Activated naive CD4-positive, alpha-beta T cell treated with anti-CD3 and anti-CD28 coated beads, Interleukin-2, amount 50 U/mL, for 72 hours (primary cell): Measurements from ENCODE around the gene NUMB. TPM values are rescaled to one million over a fixed set of nuclear protein-coding genes. Genes with fewer than 3 reads are reported as not detected.

Experiments
- ATAC-seq, 2 donors: fragments of 150-1000 bp; cut with Tn5 transposase; 2 replicates each; pipeline ENCODE4 v1.10.0; 2021; ENCODE audit warnings: mild to moderate bottlenecking in 2 of 2, moderate library complexity in 2 of 2
- DNase-seq, 2 donors: peaks; one replicate each; pipeline ENCODE4 v3.0.0; 2021 to 2022; ENCODE audit warnings: low spot score in 2 of 2
- H3K27ac Mint-ChIP-seq, 2 donors: one replicate each; pipeline ENCODE4 v1.8.0; 2022; ENCODE audit warnings: mild to moderate bottlenecking in 2 of 2, mixed read lengths in 2 of 2
- H3K36me3 Mint-ChIP-seq, 2 donors: one replicate each; pipeline ENCODE4 v1.8.0; 2022; ENCODE audit warnings: mixed read lengths in 2 of 2
- H3K9me3 Mint-ChIP-seq, 2 donors: one replicate each; pipeline ENCODE4 v1.8.0; 2022; ENCODE audit warnings: mixed read lengths in 2 of 2
- total RNA-seq, 2 donors: library from RNA; stranded (reverse); gene quantifications; one replicate each; pipeline ENCODE4 v1.2.3, GENCODE V29; 2022

NUMB gene
- total RNA-seq, 2 donors from 2014 or later, result 34.8 to 41.4 TPM

GRCh38 chr14:73231981-73232851 is 226.1 kb downstream of the NUMB start:
- H3K36me3 Mint-ChIP-seq, result peaks cover 0 to 4% of the 10 kb centered on the region in 2 donors
- H3K27ac Mint-ChIP-seq, result no peak overlapping the region
- ATAC-seq (peak; percentile 29 to 45), DNase-seq (peak in 1 of 2 donors; percentile 52)
- H3K9me3 Mint-ChIP-seq, result no peaks in the 10 kb centered on the region

DNA sequence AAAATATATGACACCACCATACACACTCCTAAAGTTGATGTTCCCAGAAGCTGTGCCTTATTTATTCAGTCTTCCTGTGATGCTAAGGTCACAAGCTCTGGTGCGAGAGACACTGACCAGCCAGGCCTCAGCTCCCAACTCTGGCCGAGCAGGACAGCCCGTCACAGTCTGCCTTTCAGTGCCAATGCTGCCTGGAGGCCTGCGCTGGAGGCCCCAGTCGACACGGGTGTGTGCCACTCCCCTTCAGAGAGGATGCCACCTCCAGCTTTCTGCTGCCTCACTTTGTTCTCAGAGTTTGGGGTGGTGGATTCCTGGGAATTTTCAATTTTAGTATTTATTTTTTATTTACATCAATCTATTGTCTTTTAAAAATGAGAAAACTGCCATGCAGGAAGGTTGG is 228.3 kb downstream of the NUMB start:
- H3K27ac Mint-ChIP-seq, result no peak overlapping the region
- H3K36me3 Mint-ChIP-seq, result no peaks in the 10 kb centered on the region
- H3K9me3 Mint-ChIP-seq, result no peaks in the 10 kb centered on the region
- no peak for ATAC-seq
- no peak for DNase-seq

- H3K27ac Mint-ChIP-seq, result no peak overlapping the region
- no peaks in the 10 kb centered on the region for H3K36me3 Mint-ChIP-seq
- H3K9me3 Mint-ChIP-seq, result no peaks in the 10 kb centered on the region
- no peak for ATAC-seq
- no peak for DNase-seq
Measured at GRCh38 chr14:73227812-73228781, 230.2 kb downstream of the NUMB start.

- DNase-seq (no peak), ATAC-seq (no peak)
- Mint-ChIP-seq H3K27ac (no peak overlapping the region), H3K36me3 (no peaks in the 10 kb centered on the region), H3K9me3 (no peaks in the 10 kb centered on the region)
Measured at GRCh38 chr14:73225496-73225895, 232.8 kb downstream of the NUMB start.

Other genes with a start within 250 kb of the NUMB start
- 1 to 10 TPM in 1 of 2 donors, under 1 TPM in 1; 0.91 to 1.4 TPM for gene PAPLN, start 221.0 kb downstream of the NUMB start, total RNA-seq
- gene RIOX1, start 32.4 kb upstream of the NUMB start, total RNA-seq, result 10 to 100 TPM in 1 of 2 donors, 1 to 10 TPM in 1; 7.9 to 10.7 TPM
- 1 to 10 TPM in 1 of 2 donors, under 1 TPM in 1; 0.96 to 1.3 TPM for gene ACOT1, start 78.6 kb upstream of the NUMB start, total RNA-seq
- gene HEATR4, start 100.4 kb upstream of the NUMB start, total RNA-seq, result not detected
- 1 to 10 TPM; 5.3 to 7.9 TPM for gene ACOT2, start 110.7 kb upstream of the NUMB start, total RNA-seq
- 1 to 10 TPM; 1.4 to 3.1 TPM for gene ACOT4, start 133.3 kb upstream of the NUMB start, total RNA-seq
- not detected for gene ACOT6, start 154.0 kb upstream of the NUMB start, total RNA-seq
- 1 to 10 TPM; 4.0 to 4.7 TPM for gene DNAL1, start 186.4 kb upstream of the NUMB start, total RNA-seq